Neutrophil (primary cell): ENCODE measurements around the gene CRABP2.

Source experiments
- H3K27ac ChIP-seq: fragments of 200-600 bp; sonication (generic); 2 replicates; pipeline ENCODE4 v1.5.1; 2016; ENCODE audit warnings: mild to moderate bottlenecking, moderate library complexity
- H3K27me3 ChIP-seq: fragments of 200-600 bp; sonication (generic); 2 replicates; pipeline ENCODE4 v1.6.0; 2016; ENCODE audit warnings: mild to moderate bottlenecking
- H3K36me3 ChIP-seq: fragments of 200-600 bp; sonication (generic); 2 replicates; pipeline ENCODE4 v1.5.1; 2017
- H3K4me1 ChIP-seq, 2 experiments: fragments of 200-600 bp in 1 of 2; sonication (generic) in 1 of 2; 1 replicate in 1 of 2; 2 replicates in 1 of 2; pipeline versions ENCODE4 v1.5.1 to v1.6.1; 2013 to 2016; ENCODE audit warnings: low read depth in 1 of 2, low read length in 1 of 2, mild to moderate bottlenecking in 1 of 2, moderate library complexity in 1 of 2; ENCODE audit not compliant: control insufficient read depth in 1 of 2, insufficient read depth in 1 of 2
- H3K4me3 ChIP-seq, 2 experiments: fragments of 200-600 bp in 1 of 2; sonication (generic) in 1 of 2; 1 replicate in 1 of 2; 2 replicates in 1 of 2; pipeline ENCODE4 v1.5.1; 2013 to 2016; ENCODE audit warnings: low read depth in 1 of 2, low read length in 1 of 2, mild to moderate bottlenecking in 1 of 2, moderate library complexity in 1 of 2
- H3K9me3 ChIP-seq: fragments of 200-600 bp; sonication (generic); 2 replicates; pipeline ENCODE4 v1.5.1; 2016
- TF ChIP-seq, protein P1 (sequence below): fragments of 200-600 bp; sonication (generic); IDR thresholded peaks from 2 replicates; pipeline ENCODE4 v1.5.1; 2016; ENCODE audit warnings: antibody characterized with exemption

The CRABP2 gene

GRCh38 chr1:156663178-156663577 lies 42.2 kb downstream of the CRABP2 start:
- TF ChIP-seq, protein P1, sequence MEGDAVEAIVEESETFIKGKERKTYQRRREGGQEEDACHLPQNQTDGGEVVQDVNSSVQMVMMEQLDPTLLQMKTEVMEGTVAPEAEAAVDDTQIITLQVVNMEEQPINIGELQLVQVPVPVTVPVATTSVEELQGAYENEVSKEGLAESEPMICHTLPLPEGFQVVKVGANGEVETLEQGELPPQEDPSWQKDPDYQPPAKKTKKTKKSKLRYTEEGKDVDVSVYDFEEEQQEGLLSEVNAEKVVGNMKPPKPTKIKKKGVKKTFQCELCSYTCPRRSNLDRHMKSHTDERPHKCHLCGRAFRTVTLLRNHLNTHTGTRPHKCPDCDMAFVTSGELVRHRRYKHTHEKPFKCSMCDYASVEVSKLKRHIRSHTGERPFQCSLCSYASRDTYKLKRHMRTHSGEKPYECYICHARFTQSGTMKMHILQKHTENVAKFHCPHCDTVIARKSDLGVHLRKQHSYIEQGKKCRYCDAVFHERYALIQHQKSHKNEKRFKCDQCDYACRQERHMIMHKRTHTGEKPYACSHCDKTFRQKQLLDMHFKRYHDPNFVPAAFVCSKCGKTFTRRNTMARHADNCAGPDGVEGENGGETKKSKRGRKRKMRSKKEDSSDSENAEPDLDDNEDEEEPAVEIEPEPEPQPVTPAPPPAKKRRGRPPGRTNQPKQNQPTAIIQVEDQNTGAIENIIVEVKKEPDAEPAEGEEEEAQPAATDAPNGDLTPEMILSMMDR = no peak
- peaks cover 13 to 19% of the 10 kb centered on the region in 2 experiments for H3K4me1 ChIP-seq

GRCh38 chr1:156662800-156663055 lies 42.7 kb downstream of the CRABP2 start:
- Histone ChIP-seq H3K4me3 (no peak overlapping the region), H3K27ac (no peak overlapping the region), H3K9me3 (no peaks in the 10 kb centered on the region), H3K4me1 (peaks cover 14 to 20% of the 10 kb centered on the region in 2 experiments), H3K36me3 (no peaks in the 10 kb centered on the region), H3K27me3 (peaks cover 93% of the 10 kb centered on the region)
- TF ChIP-seq, protein P1 = no peak

More at GRCh38 chr1:156663178-156663577, 42.2 kb downstream of the CRABP2 start:
- no peak overlapping the region for H3K27ac ChIP-seq
- H3K27me3 ChIP-seq = peaks cover 88% of the 10 kb centered on the region
- no peak overlapping the region for H3K4me3 ChIP-seq
- H3K9me3 ChIP-seq = no peaks in the 10 kb centered on the region
- H3K36me3 ChIP-seq = no peaks in the 10 kb centered on the region

GRCh38 chr1:156662005-156662799 lies 43.2 kb downstream of the CRABP2 start:
- H3K4me1 ChIP-seq = peaks cover 19 to 25% of the 10 kb centered on the region in 2 experiments
- H3K4me3 ChIP-seq = no peak overlapping the region

DNA sequence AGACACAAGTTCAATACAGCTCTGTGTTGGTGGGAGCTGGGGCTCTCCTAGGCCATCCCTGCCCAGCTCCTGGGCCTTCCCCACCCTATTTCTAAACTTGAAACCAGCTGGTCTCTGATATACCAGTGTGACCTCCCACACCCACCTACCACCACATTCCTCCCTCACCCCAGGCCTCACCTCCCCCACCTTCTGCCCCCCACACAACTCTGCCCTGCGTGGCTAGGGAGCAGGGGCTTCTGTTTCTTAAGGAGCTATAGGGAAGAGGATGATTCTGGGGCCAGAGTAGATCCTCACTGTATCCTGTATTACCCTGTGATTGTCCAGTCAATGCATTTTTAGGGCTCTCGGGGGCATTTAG lies 44.7 kb downstream of the CRABP2 start:
- no peaks in the 10 kb centered on the region for H3K36me3 ChIP-seq
- no peaks in the 10 kb centered on the region for H3K9me3 ChIP-seq
- TF ChIP-seq, protein P1 = no peak
- peaks cover 100% of the 10 kb centered on the region for H3K27me3 ChIP-seq
- no peak overlapping the region for H3K27ac ChIP-seq
- peaks cover 24 to 31% of the 10 kb centered on the region in 2 experiments for H3K4me1 ChIP-seq
- no peak overlapping the region for H3K4me3 ChIP-seq

More at GRCh38 chr1:156662005-156662799, 43.2 kb downstream of the CRABP2 start:
- H3K36me3 ChIP-seq = no peaks in the 10 kb centered on the region
- no peak overlapping the region for H3K27ac ChIP-seq
- H3K9me3 ChIP-seq = no peaks in the 10 kb centered on the region
- TF ChIP-seq, protein P1 = no peak
- peaks cover 98% of the 10 kb centered on the region for H3K27me3 ChIP-seq

DNA sequence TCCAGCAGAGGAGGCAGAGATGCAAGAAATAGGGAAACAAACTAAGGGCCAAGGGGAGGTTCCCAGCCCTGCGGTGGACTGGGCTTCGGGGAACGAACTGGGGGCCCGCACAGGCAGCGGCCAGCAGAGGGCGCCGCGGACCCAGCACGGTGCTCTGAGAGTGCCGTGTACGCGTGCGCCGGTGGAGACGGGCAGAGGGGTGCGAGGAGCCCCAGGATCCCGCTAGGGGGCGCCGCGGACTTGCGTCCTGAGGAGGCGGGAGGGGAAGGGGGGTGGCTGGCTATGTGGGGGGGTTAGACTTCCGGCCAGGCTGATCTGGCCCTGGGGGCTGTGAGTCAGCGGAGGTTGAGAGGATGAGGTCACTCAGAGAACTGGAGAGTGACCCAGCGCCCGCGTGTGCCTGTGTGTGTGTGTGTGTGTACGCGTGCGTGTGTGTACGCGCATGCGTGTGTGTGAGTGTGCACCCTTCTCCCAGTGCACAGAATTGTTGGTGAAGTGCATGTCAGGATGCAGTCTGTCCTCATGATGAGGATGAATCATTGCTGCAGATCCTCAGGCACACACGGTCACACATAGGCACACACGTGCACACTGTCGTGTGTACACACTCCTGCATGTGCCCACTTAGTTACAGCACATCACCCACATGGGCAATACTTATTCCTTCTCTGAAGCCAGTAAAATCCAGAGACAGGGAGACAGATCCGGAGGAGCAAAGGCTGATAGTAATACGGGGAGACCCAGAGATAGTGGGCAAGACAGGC lies 45.2 kb downstream of the CRABP2 start:
- H3K4me1 ChIP-seq = peaks cover 24 to 31% of the 10 kb centered on the region in 2 experiments
- peaks cover 100% of the 10 kb centered on the region for H3K27me3 ChIP-seq
- H3K36me3 ChIP-seq = no peaks in the 10 kb centered on the region
- H3K9me3 ChIP-seq = no peaks in the 10 kb centered on the region
- H3K4me3 ChIP-seq = no peak overlapping the region
- TF ChIP-seq, protein P1 = peak; percentile 63
- H3K27ac ChIP-seq = no peak overlapping the region
